ENCODE measurements around the gene AADAT.

DNA sequence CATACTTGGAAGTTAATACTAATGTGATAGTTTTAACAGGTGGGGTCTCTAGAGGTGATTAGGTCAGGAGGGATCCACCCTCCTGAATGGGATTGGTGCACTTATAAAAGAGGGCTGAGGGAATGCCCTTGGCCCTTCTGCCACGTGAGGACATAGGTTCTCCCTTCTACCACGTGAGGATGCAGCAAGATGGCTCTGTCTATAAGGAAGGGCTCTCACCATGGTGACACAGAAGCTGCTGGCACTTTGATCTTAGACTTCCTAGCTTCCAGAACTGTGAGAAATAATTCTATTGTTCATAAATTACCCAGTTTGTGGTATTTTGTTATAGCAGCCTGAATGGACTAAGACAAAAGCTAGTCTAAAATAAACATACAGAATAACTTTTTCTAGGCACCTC, 1.0 kb downstream of the AADAT start:
- TF ChIP-seq, protein P1, sequence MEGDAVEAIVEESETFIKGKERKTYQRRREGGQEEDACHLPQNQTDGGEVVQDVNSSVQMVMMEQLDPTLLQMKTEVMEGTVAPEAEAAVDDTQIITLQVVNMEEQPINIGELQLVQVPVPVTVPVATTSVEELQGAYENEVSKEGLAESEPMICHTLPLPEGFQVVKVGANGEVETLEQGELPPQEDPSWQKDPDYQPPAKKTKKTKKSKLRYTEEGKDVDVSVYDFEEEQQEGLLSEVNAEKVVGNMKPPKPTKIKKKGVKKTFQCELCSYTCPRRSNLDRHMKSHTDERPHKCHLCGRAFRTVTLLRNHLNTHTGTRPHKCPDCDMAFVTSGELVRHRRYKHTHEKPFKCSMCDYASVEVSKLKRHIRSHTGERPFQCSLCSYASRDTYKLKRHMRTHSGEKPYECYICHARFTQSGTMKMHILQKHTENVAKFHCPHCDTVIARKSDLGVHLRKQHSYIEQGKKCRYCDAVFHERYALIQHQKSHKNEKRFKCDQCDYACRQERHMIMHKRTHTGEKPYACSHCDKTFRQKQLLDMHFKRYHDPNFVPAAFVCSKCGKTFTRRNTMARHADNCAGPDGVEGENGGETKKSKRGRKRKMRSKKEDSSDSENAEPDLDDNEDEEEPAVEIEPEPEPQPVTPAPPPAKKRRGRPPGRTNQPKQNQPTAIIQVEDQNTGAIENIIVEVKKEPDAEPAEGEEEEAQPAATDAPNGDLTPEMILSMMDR (IDR thresholded peaks at IDR 0.05; ENCODE audit: low read depth, low read length, poor library complexity, severe bottlenecking): no peak
- TF ChIP-seq EZH2phosphoT487 (IDR thresholded peaks at IDR 0.05; ENCODE audit: borderline replicate concordance, low read length): no peak

Measured in DOHH2 (cell line).